ENCODE results near the gene LRRC3.

LRRC3 gene

DNA sequence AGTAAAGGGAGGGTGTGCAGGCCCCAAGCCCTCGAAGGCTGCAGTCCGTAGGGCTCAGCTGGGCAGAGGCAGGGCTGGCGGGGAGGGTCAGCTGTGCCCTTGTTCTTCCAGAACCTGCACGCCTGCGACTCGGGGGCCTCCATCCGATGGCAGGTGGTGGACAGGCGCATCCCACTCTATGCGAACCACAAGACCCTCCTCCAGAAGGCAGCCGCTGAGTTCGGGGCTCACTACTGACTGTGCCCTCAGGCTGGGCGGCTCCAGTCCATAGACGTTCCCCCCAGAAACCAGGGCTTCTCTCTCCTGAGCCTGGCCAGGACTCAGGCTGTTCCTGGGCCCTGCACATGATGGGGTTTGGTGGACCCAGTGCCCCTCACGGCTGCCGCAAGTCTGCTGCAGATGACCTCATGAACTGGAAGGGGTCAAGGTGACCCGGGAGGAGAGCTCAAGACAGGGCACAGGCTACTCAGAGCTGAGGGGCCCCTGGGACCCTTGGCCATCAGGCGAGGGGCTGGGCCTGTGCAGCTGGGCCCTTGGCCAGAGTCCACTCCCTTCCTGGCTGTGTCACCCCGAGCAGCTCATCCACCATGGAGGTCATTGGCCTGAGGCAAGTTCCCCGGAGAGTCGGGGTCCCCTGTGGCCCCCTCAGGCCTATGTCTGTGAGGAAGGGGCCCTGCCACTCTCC is 13.6 kb upstream of the LRRC3 start:
- Histone ChIP-seq H3K4me2 (ENCODE audit: low read length) (no peak overlapping the region), H2AFZ (no peak overlapping the region), H3K4me3 (ENCODE audit: low read depth, low read length) (no peak overlapping the region), H3K36me3 (ENCODE audit: control insufficient read depth, insufficient read depth, low read length) (no peaks in the 10 kb centered on the region), H3K9me3 (ENCODE audit: control insufficient read depth, low read length) (no peaks in the 10 kb centered on the region), H3K27ac (no peak overlapping the region), H3K79me2 (no peaks in the 10 kb centered on the region), H3K9ac (no peak overlapping the region), H3K27me3 (ENCODE audit: control insufficient read depth, insufficient read depth, low read length) (no peaks in the 10 kb centered on the region), H3K4me1 (no peaks in the 10 kb centered on the region)
- TF ChIP-seq, protein P1, sequence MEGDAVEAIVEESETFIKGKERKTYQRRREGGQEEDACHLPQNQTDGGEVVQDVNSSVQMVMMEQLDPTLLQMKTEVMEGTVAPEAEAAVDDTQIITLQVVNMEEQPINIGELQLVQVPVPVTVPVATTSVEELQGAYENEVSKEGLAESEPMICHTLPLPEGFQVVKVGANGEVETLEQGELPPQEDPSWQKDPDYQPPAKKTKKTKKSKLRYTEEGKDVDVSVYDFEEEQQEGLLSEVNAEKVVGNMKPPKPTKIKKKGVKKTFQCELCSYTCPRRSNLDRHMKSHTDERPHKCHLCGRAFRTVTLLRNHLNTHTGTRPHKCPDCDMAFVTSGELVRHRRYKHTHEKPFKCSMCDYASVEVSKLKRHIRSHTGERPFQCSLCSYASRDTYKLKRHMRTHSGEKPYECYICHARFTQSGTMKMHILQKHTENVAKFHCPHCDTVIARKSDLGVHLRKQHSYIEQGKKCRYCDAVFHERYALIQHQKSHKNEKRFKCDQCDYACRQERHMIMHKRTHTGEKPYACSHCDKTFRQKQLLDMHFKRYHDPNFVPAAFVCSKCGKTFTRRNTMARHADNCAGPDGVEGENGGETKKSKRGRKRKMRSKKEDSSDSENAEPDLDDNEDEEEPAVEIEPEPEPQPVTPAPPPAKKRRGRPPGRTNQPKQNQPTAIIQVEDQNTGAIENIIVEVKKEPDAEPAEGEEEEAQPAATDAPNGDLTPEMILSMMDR (IDR thresholded peaks at IDR 0.05) = no peak

DNA sequence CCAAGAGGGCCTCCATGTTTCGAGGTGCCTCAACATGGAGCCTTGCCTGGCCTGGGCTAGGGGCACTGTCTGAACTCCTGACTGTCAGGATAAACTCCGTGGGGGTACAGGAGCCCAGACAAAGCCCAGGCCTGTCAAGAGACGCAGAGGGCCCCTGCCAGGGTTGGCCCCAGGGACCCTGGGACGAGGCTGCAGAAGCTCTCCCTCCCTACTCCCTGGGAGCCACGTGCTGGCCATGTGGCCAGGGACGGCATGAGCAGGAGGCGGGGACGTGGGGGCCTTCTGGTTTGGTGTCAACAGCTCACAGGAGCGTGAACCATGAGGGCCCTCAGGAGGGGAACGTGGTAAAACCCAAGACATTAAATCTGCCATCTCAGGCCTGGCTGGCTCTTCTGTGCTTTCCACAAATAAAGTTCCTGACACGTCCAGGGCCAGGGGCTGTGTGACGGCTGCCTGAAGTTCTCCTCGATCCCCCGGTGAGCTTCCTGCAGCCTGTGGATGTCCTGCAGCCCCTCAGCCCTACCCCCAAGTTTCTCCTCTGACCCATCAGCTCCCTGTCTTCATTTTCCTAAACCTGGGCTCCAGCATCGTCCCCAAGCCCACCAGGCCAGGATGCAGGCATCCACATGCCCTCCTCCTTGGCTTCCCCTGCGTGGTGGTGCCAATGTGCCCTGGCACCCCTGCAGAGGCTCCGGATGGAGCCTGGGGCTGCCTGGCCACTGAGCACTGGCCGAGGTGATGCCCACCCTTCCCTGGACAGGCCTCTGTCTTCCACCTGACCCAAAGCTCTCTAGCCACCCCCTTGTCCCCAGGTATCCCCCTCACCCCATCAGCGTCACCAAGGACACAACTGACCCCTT is 12.8 kb upstream of the LRRC3 start:
- TF ChIP-seq, protein P1 (IDR thresholded peaks at IDR 0.05) = no peak
- H3K4me3 ChIP-seq (ENCODE audit: low read depth, low read length) = no peak overlapping the region
- no peaks in the 10 kb centered on the region for H3K4me1 ChIP-seq
- no peaks in the 10 kb centered on the region for H3K9me3 ChIP-seq (ENCODE audit: control insufficient read depth, low read length)
- no peaks in the 10 kb centered on the region for H3K79me2 ChIP-seq
- no peak overlapping the region for H2AFZ ChIP-seq
- no peak overlapping the region for H3K4me2 ChIP-seq (ENCODE audit: low read length)
- no peak overlapping the region for H3K27ac ChIP-seq
- H3K27me3 ChIP-seq (ENCODE audit: control insufficient read depth, insufficient read depth, low read length) = no peaks in the 10 kb centered on the region
- H3K9ac ChIP-seq = no peak overlapping the region
- no peaks in the 10 kb centered on the region for H3K36me3 ChIP-seq (ENCODE audit: control insufficient read depth, insufficient read depth, low read length)

DNA sequence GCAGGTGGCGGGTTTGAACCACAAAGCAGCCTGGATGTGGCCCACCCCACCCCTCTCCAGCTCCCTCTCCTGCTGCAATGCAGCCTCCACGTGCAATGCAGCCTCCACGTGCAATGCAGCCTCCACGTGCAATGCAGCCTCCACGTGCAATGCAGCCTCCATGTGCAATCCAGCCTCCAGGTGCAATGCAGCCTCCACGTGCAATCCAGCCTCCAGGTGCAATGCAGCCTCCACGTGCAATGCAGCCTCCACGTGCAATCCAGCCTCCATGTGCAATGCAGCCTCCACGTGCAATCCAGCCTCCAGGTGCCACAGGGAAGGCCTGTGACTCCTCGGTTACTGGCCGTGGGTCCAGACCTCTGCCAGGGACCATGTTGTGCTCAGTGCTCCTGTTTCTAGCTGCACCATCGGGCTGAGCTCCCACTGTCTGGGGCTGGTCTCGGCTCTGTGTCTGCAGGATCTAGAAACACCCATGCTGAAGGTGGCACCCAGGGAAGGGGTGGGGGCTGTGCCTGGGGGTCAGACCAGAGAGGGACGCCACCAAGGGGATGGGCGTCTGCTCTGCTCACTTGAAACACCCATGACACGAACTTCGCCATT is 11.9 kb upstream of the LRRC3 start:
- Histone ChIP-seq H3K9me3 (ENCODE audit: control insufficient read depth, low read length) (no peaks in the 10 kb centered on the region), H3K4me1 (no peaks in the 10 kb centered on the region), H3K9ac (no peak overlapping the region), H3K36me3 (ENCODE audit: control insufficient read depth, insufficient read depth, low read length) (no peaks in the 10 kb centered on the region), H2AFZ (no peak overlapping the region), H3K79me2 (no peaks in the 10 kb centered on the region), H3K4me3 (ENCODE audit: low read depth, low read length) (no peak overlapping the region), H3K27me3 (ENCODE audit: control insufficient read depth, insufficient read depth, low read length) (no peaks in the 10 kb centered on the region), H3K4me2 (ENCODE audit: low read length) (no peak overlapping the region), H3K27ac (no peak overlapping the region)
- TF ChIP-seq, protein P1 (IDR thresholded peaks at IDR 0.05) = no peak

DNA sequence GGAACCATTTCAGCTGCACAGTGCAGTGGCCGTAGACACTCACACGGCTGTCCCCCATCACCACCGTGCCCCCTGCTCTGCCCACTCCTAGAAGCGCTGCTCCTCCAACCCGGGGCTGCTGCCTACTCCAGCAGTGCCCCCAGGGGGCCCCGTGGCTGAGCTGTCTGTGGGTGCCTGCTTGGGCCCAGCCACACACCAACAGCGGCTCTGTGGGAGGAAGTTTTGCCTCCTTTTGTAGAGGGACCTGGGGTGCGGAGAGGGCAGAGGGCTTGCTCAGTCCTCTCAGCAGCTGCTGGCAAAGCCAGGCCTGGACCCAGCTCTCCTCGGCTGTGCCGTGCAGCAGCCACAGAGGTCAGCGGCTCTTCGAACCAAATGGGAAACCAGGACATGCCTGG is 11.4 kb upstream of the LRRC3 start:
- TF ChIP-seq, protein P1 (IDR thresholded peaks at IDR 0.05) = no peak
- H3K4me1 ChIP-seq = no peaks in the 10 kb centered on the region
- H3K4me2 ChIP-seq (ENCODE audit: low read length) = no peak overlapping the region
- H3K4me3 ChIP-seq (ENCODE audit: low read depth, low read length) = no peak overlapping the region
- H3K9me3 ChIP-seq (ENCODE audit: control insufficient read depth, low read length) = no peaks in the 10 kb centered on the region
- no peaks in the 10 kb centered on the region for H3K79me2 ChIP-seq
- no peaks in the 10 kb centered on the region for H3K27me3 ChIP-seq (ENCODE audit: control insufficient read depth, insufficient read depth, low read length)
- H3K9ac ChIP-seq = no peak overlapping the region
- no peak overlapping the region for H3K27ac ChIP-seq
- no peak overlapping the region for H2AFZ ChIP-seq
- no peaks in the 10 kb centered on the region for H3K36me3 ChIP-seq (ENCODE audit: control insufficient read depth, insufficient read depth, low read length)

Data from parathyroid adenoma (tissue), 2 donors.